ENCODE results near the gene RND2.

RND2 gene

GRCh38 chr17:43069368-43069898 is 44.4 kb downstream of the RND2 start:
- DNase-seq (ENCODE audit: extremely low spot score): no peak
- ChIA-PET POLR2A (no interaction called here), CTCF (interaction anchor here (1.0 to 1.6 kb wide), 6 partner anchors 9 to 43 kb away, joined by 3 to 5 read pairs (median 4); no protein-coding TSS in a partner anchor)
- TF ChIP-seq CTCF (IDR thresholded peaks at IDR 0.05; ENCODE audit: control extremely low read depth, extremely low read depth, low read depth, missing control alignments): no peak

- CTCF ChIA-PET: no interaction called here
- POLR2A ChIA-PET: no interaction called here
- TF ChIP-seq CTCF (IDR thresholded peaks at IDR 0.05; ENCODE audit: control extremely low read depth, extremely low read depth, low read depth, missing control alignments): no peak
- no peak for DNase-seq (ENCODE audit: extremely low spot score)
Measured at GRCh38 chr17:43070257-43070656, 45.2 kb downstream of the RND2 start.

GRCh38 chr17:43070872-43071271 is 45.8 kb downstream of the RND2 start:
- CTCF ChIA-PET: interaction anchor here (1.4 kb wide), 1 partner anchor 10 kb away, joined by 3 read pairs; no protein-coding TSS in a partner anchor

GRCh38 chr17:43074869-43075268 is 49.8 kb downstream of the RND2 start:
- no peak for TF ChIP-seq CTCF (IDR thresholded peaks at IDR 0.05; ENCODE audit: control extremely low read depth, extremely low read depth, low read depth, missing control alignments)

More at GRCh38 chr17:43070872-43071271, 45.8 kb downstream of the RND2 start:
- POLR2A ChIA-PET: no interaction called here
- no peak for TF ChIP-seq CTCF (IDR thresholded peaks at IDR 0.05; ENCODE audit: control extremely low read depth, extremely low read depth, low read depth, missing control alignments)
- no peak for DNase-seq (ENCODE audit: extremely low spot score)

GRCh38 chr17:43079641-43080302 is 54.7 kb downstream of the RND2 start:
- POLR2A ChIA-PET: no interaction called here
- TF ChIP-seq CTCF (IDR thresholded peaks at IDR 0.05; ENCODE audit: control extremely low read depth, extremely low read depth, low read depth, missing control alignments): no peak
- CTCF ChIA-PET: interaction anchor here (1.5 kb wide), 1 partner anchor 19 kb away, joined by 3 read pairs; no protein-coding TSS in a partner anchor
- no peak for DNase-seq (ENCODE audit: extremely low spot score)

More at GRCh38 chr17:43074869-43075268, 49.8 kb downstream of the RND2 start:
- CTCF ChIA-PET: interaction anchor here (1.4 kb wide), 1 partner anchor 23 kb away, joined by 3 read pairs; no protein-coding TSS in a partner anchor
- no peak for DNase-seq (ENCODE audit: extremely low spot score)
- POLR2A ChIA-PET: no interaction called here
